Esophagus squamous epithelium (tissue), 4 donors: ENCODE data around the gene PDZRN3.

ENCODE experiments used
- POLR2A ChIP-seq, 4 donors: fragments of 450-650 bp; IDR thresholded peaks; one replicate each; pipeline ENCODE4 v1.6.1; 2017; ENCODE audit warnings: antibody characterized with exemption in 4 of 4, mild to moderate bottlenecking in 4 of 4, moderate library complexity in 3 of 4
- TF ChIP-seq, protein P1 (sequence below), 6 experiments: fragments of 450-650 bp in 4 of 6; fragments of 200-600 bp in 2 of 6; sonication (generic) in 2 of 6; IDR thresholded peaks; one replicate each; pipeline ENCODE4 v1.5.1; 2016 to 2019; ENCODE audit warnings: antibody characterized with exemption in 6 of 6, mild to moderate bottlenecking in 4 of 6, moderate library complexity in 4 of 6

DNA sequence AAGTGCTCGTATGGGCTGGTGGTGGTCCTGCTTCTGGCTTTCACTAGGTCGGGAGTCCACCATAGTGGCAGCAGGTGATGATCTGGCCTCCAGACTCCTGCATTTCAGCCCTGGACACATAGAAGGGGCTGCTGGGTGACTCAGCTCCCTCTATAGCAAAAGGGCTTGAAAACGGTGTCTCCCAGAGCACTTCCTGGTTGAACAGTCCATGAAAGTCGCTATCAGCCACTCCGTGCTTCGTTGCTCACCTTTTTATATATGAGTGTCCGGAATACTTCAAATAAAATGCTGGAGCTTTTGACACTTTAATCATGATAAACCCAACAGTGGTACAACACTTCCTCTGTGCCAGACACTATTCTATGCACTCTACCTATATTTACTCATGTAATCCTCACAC is 213.2 kb downstream of the PDZRN3 start:
- TF ChIP-seq, protein P1, sequence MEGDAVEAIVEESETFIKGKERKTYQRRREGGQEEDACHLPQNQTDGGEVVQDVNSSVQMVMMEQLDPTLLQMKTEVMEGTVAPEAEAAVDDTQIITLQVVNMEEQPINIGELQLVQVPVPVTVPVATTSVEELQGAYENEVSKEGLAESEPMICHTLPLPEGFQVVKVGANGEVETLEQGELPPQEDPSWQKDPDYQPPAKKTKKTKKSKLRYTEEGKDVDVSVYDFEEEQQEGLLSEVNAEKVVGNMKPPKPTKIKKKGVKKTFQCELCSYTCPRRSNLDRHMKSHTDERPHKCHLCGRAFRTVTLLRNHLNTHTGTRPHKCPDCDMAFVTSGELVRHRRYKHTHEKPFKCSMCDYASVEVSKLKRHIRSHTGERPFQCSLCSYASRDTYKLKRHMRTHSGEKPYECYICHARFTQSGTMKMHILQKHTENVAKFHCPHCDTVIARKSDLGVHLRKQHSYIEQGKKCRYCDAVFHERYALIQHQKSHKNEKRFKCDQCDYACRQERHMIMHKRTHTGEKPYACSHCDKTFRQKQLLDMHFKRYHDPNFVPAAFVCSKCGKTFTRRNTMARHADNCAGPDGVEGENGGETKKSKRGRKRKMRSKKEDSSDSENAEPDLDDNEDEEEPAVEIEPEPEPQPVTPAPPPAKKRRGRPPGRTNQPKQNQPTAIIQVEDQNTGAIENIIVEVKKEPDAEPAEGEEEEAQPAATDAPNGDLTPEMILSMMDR (IDR thresholded peaks at IDR 0.05): no peak
- TF ChIP-seq POLR2A (IDR thresholded peaks at IDR 0.05): no peak
